ENCODE measurements around the gene PRKCB.

- no peak for TF ChIP-seq CTCF (IDR thresholded peaks at IDR 0.05)
- TF ChIP-seq POLR2A (IDR thresholded peaks at IDR 0.05), result no peak
These were observed 422.2 kb downstream of the PRKCB start for GRCh38 chr16:24257958-24258357.
